ENCODE results near the gene KCNN2.
"Not testable (repeated sequence)": the region's sequence is repeated elsewhere in the genome, so short reads cannot be mapped to it uniquely, and the experiment has no call there.

KCNN2 gene

GRCh38 chr5:114417519-114417918, 55.6 kb downstream of the KCNN2 start:
- H3K4me3 ChIP-seq (ENCODE audit: low read depth, low read length), result no peak overlapping the region
- TF ChIP-seq, protein P1, sequence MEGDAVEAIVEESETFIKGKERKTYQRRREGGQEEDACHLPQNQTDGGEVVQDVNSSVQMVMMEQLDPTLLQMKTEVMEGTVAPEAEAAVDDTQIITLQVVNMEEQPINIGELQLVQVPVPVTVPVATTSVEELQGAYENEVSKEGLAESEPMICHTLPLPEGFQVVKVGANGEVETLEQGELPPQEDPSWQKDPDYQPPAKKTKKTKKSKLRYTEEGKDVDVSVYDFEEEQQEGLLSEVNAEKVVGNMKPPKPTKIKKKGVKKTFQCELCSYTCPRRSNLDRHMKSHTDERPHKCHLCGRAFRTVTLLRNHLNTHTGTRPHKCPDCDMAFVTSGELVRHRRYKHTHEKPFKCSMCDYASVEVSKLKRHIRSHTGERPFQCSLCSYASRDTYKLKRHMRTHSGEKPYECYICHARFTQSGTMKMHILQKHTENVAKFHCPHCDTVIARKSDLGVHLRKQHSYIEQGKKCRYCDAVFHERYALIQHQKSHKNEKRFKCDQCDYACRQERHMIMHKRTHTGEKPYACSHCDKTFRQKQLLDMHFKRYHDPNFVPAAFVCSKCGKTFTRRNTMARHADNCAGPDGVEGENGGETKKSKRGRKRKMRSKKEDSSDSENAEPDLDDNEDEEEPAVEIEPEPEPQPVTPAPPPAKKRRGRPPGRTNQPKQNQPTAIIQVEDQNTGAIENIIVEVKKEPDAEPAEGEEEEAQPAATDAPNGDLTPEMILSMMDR (IDR thresholded peaks at IDR 0.05; ENCODE audit: borderline replicate concordance, insufficient read depth, low read depth, low read length), result no peak

GRCh38 chr5:114418176-114419066, 56.6 kb downstream of the KCNN2 start:
- TF ChIP-seq, protein P1 (IDR thresholded peaks at IDR 0.05; ENCODE audit: borderline replicate concordance, insufficient read depth, low read depth, low read length), result no peak
- H3K4me3 ChIP-seq (ENCODE audit: low read depth, low read length), result no peak overlapping the region

GRCh38 chr5:114419067-114419388, 57.2 kb downstream of the KCNN2 start:
- H3K4me3 ChIP-seq (ENCODE audit: low read depth, low read length), result no peak overlapping the region
- TF ChIP-seq, protein P1 (IDR thresholded peaks at IDR 0.05; ENCODE audit: borderline replicate concordance, insufficient read depth, low read depth, low read length), result no peak

DNA sequence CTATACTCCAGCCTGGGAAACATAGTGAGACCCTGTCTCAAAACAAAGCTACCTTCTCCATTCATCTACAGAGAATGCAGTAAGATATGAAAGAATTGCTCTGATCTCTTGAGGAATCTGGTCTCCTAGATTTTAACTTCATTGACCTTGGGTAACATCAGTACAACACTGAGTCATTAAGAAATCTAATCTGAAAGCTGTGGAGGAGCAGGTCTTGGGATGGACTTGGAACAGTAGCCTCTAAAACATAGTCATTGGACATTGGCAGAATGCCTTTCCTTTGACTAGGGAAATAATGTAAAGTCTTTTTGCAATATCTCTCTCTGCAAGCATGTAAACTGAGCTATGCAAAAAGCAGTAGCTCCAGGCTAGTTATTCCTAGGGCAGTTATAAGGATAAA, 58.1 kb downstream of the KCNN2 start:
- no peak overlapping the region for H3K4me3 ChIP-seq (ENCODE audit: low read depth, low read length)
- TF ChIP-seq, protein P1 (IDR thresholded peaks at IDR 0.05; ENCODE audit: borderline replicate concordance, insufficient read depth, low read depth, low read length), result no peak

DNA sequence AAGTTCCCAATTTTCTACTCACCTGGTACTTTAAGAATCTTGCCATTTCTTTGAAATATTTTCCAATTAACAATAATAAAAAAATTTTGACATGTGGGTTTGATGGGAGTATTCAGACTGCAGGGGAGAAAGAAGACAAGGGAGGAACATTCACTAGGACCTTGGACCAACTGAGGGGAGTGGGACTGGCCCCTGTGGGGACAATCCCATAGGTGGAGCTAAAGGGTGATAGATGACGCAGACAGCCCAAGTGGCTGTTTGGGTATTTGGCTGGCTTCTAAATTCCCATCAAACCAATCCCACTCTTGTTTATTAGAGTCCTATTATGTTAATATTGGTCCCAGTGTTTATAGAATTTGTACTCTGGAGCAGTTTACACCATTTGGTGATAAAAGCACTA, 65.3 kb downstream of the KCNN2 start:
- TF ChIP-seq, protein P1 (IDR thresholded peaks at IDR 0.05; ENCODE audit: borderline replicate concordance, insufficient read depth, low read depth, low read length), result no peak
- H3K4me3 ChIP-seq (ENCODE audit: low read depth, low read length), result no peak overlapping the region

DNA sequence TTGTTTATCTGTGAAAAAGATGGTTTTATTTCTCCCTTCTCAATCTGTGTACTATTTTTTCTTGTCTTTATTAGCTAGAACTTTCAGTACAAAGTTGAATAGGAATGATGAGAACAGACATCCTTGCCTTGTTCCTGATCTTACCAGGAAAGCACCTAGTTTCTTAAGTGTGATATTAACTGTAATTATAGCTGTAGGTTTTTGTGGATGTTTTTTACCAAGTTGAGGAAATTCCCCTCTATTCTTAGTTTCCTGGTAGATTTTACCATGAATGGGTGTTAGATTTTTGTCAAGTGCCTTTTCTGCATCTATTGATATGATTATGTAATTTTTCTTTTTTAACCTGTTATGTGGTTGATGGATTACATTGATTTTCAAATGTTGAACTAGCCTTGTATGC, 68.7 kb downstream of the KCNN2 start:
- H3K4me3 ChIP-seq (ENCODE audit: low read depth, low read length), result no peak overlapping the region
- TF ChIP-seq, protein P1 (IDR thresholded peaks at IDR 0.05; ENCODE audit: borderline replicate concordance, insufficient read depth, low read depth, low read length), result no peak

- H3K4me3 ChIP-seq (ENCODE audit: low read depth, low read length), result not testable (repeated sequence)
Measured at GRCh38 chr5:114432684-114433083, 70.8 kb downstream of the KCNN2 start.

Data from GM12875 (cell line).